Measurements from ENCODE around the gene EML6. TPM values are rescaled to one million over a fixed set of nuclear protein-coding genes. Genes with fewer than 3 reads are reported as not detected.

EML6 gene
- total and polyA plus RNA-seq, 2 of the 8 experiments (the other 6 are each of a cell fraction or from before 2014, with no cell fraction given) = 1.2 to 1.6 TPM

DNA sequence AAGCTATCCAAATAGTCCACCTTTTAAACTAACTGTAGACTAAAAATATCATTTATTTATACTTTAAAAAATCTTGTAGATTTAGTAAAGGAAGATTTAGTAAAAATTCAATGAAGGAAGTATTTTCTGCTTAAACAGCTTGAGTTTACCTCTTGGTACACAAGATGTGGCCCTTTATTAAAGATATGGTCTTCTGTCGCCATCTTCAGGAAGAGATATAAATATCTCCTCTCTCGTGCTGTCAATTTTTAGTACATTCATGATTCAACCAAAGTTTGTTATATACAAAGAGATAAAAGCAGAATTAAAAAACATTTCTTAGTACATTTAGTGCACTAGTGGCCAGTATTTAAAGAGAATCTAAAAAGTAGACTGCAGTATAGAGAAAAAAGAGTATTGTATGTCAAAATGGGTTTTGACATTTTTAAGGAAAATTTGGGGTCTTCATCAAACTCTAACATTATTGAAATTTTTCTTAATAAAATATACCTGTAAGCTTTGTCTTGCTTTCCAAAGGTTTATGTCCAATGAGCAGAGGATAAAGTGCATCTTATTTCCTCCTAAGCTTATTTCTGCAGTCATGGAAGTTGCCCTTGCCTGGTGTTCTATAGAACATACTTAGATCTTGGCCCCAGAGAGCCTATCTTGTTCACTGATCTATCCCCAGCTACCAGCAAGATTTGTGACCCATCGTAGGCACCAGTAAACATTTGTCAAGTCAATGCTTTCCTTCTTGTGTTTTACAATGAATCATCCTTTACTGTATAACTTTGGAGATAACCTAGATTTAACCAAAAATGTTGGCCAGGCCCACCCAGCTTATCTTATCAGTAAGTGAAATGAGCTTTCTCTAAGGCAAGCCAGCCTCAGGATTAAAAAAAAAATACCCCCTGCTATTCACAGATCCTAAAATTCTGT is 18.5 kb upstream of the EML6 start:
- Histone ChIP-seq H4K20me1 (replicated peaks in 1 of 2; ENCODE audit: control insufficient read depth in 1 of 2, insufficient read depth in 2 of 2, low read length in 2 of 2) (no peaks in the 10 kb centered on the region), H3K56ac (replicated peaks; ENCODE audit: insufficient read length, low read depth, low read length) (no peak overlapping the region), H3K9me3 (ENCODE audit: insufficient read depth in 2 of 2, low read depth in 1 of 2, low read length in 1 of 2) (no peaks in the 10 kb centered on the region), H3K27ac (ENCODE audit: low read depth, low read length) (no peak overlapping the region), H2AFZ (ENCODE audit: low read length) (no peak overlapping the region), H3K4ac (replicated peaks; ENCODE audit: insufficient read length, low read depth, low read length) (no peak overlapping the region), H4K91ac (replicated peaks; ENCODE audit: insufficient read length, low read length) (no peak overlapping the region), H3K23me2 (ENCODE audit: low read depth, low read length) (peaks cover 8% of the 10 kb centered on the region; the same call in 1 of the 2 replicates), H3K23ac (ENCODE audit: insufficient read length) (no peak overlapping the region), H3K14ac (ENCODE audit: insufficient read length) (no peak overlapping the region), H2BK20ac (ENCODE audit: low read length) (no peak overlapping the region), H3K18ac (ENCODE audit: extremely low read depth, low read length) (no peak overlapping the region), H3K9ac (replicated peaks in 1 of 4; ENCODE audit: extremely low read depth in 1 of 4, low read depth in 3 of 4, low read length in 3 of 4) (no peak overlapping the region), H2BK15ac (ENCODE audit: low read length) (no peak overlapping the region), H3K4me2 (ENCODE audit: insufficient read depth in 1 of 2, low read depth in 2 of 2, low read length in 2 of 2) (no peak overlapping the region), H3K4me3 (ENCODE audit: extremely low read depth in 1 of 4, insufficient read depth in 2 of 4, low read depth in 3 of 4, low read length in 4 of 4) (no peak overlapping the region), H3K36me3 (ENCODE audit: control insufficient read depth in 2 of 4, insufficient read depth in 4 of 4, low read length in 3 of 4) (no peaks in the 10 kb centered on the region), H3K27me3 (replicated peaks in 1 of 4; ENCODE audit: control insufficient read depth in 3 of 4, extremely low read depth in 1 of 4, insufficient read depth in 3 of 4, low read length in 3 of 4) (peaks cover 0 to 9% (median 5%) of the 10 kb centered on the region in 4 experiments; a peak in 4 of 7 replicates), H4K8ac (ENCODE audit: extremely low read depth, insufficient read depth, low read length) (no peak overlapping the region), H3K79me1 (ENCODE audit: low read depth, low read length) (no peaks in the 10 kb centered on the region), H3K79me2 (ENCODE audit: control insufficient read depth in 1 of 2, insufficient read depth in 2 of 2, low read length in 2 of 2) (no peaks in the 10 kb centered on the region), H2BK12ac (ENCODE audit: low read depth, low read length) (no peak overlapping the region), H4K5ac (ENCODE audit: insufficient read length, low read depth, low read length) (no peak overlapping the region), H2AK5ac (ENCODE audit: low read depth, low read length) (no peak overlapping the region), H2BK120ac (replicated peaks; ENCODE audit: low read depth, low read length) (no peak overlapping the region), H2BK5ac (ENCODE audit: low read depth, low read length) (no peak overlapping the region), H3K4me1 (replicated peaks in 1 of 4; ENCODE audit: control insufficient read depth in 3 of 4, insufficient read depth in 4 of 4, low read length in 3 of 4) (peaks cover 0 to 8% (median under 1%) of the 10 kb centered on the region in 4 experiments; a peak in 4 of 7 replicates)
- CTCF ChIA-PET (ENCODE audit: partially characterized antibody) = interaction anchor here (0.6 to 9.5 kb wide), 32 partner anchors 10 to 614 kb away, joined by 3 to 179 read pairs (median 4); no protein-coding TSS in a partner anchor
- no peak for DNase-seq (ENCODE audit: low read depth in 1 of 2, low spot score in 2 of 2)
- 14% methylated on average over 3 of the region's 3 CpGs; no CpG with 5 or more reads in 1 of the 2 experiments for WGBS, 2 experiments (ENCODE audit: extremely low coverage in 1 of 2, insufficient coverage in 1 of 2, insufficient read length in 1 of 2, insufficient replicate concordance in 2 of 2, low coverage in 1 of 2, low lambda C conversion rate in 2 of 2, missing lambda C conversion rate in 1 of 2)
- FAIRE-seq = no peak
- POLR2A ChIA-PET (ENCODE audit: partially characterized antibody) = interaction anchor here (0.6 to 1.2 kb wide), 2 partner anchors 32 to 269 kb away, joined by 4 to 5 read pairs; no protein-coding TSS in a partner anchor
- TF ChIP-seq YY1 (IDR thresholded peaks at IDR 0.05; ENCODE audit: low read depth, low read length) (no peak), CBX8 (IDR thresholded peaks at IDR 0.05; ENCODE audit: borderline replicate concordance, low read depth, low read length) (no peak), SIX5 (IDR thresholded peaks at IDR 0.05; ENCODE audit: low read depth, low read length) (no peak), RFX5 (IDR thresholded peaks at IDR 0.05; ENCODE audit: borderline replicate concordance, low read depth, low read length) (no peak), RAD21 (IDR thresholded peaks at IDR 0.05 in 1 of 2, conservative IDR thresholded peaks at IDR 0.05 in 1 of 2; ENCODE audit: low read depth in 2 of 2, low read length in 2 of 2) (peak; percentile 64 to 72), KDM4A (IDR thresholded peaks at IDR 0.05; ENCODE audit: low read depth, low read length, severe bottlenecking) (no peak), JUN (IDR thresholded peaks at IDR 0.05; ENCODE audit: low read depth, low read length) (no peak)
- TF ChIP-seq, protein P1, sequence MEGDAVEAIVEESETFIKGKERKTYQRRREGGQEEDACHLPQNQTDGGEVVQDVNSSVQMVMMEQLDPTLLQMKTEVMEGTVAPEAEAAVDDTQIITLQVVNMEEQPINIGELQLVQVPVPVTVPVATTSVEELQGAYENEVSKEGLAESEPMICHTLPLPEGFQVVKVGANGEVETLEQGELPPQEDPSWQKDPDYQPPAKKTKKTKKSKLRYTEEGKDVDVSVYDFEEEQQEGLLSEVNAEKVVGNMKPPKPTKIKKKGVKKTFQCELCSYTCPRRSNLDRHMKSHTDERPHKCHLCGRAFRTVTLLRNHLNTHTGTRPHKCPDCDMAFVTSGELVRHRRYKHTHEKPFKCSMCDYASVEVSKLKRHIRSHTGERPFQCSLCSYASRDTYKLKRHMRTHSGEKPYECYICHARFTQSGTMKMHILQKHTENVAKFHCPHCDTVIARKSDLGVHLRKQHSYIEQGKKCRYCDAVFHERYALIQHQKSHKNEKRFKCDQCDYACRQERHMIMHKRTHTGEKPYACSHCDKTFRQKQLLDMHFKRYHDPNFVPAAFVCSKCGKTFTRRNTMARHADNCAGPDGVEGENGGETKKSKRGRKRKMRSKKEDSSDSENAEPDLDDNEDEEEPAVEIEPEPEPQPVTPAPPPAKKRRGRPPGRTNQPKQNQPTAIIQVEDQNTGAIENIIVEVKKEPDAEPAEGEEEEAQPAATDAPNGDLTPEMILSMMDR (IDR thresholded peaks at IDR 0.05; ENCODE audit: control extremely low read depth in 1 of 3, insufficient read depth in 1 of 3, low read depth in 1 of 3, low read length in 3 of 3) = peak in 2 of 3 experiments; percentile 34 to 39; a peak in 2 of 4 replicates
